Psoas muscle (tissue), 8 donors: ENCODE data around the gene PRDM2. TPM values are rescaled to one million over a fixed set of nuclear protein-coding genes. Genes with fewer than 3 reads are reported as not detected.

ENCODE experiments used
- ATAC-seq, 4 donors: fragments of 200-7000 bp; cut with Tn5 transposase; one replicate each; pipeline ENCODE4 v1.9.1; 2020; ENCODE audit warnings: moderate library complexity in 3 of 4, mild to moderate bottlenecking in 2 of 4
- DNase-seq, 2 donors: peaks; one replicate each; pipeline ENCODE4 v3.0.0-alpha.2; 2020
- H3K27ac ChIP-seq: fragments of 200-600 bp; one replicate; pipeline ENCODE4 v1.8.0; 2022
- H3K27me3 ChIP-seq, 3 donors: fragments of 200-600 bp in 1 of 3; one replicate each; pipeline versions ENCODE4 v1.6.1 to v1.8.0; 2013 to 2022; ENCODE audit warnings: low read length in 2 of 3, mild to moderate bottlenecking in 2 of 3, moderate library complexity in 1 of 3; ENCODE audit not compliant: insufficient read depth in 3 of 3
- H3K36me3 ChIP-seq, 2 donors: fragments of 200-600 bp in 1 of 2; one replicate each; pipeline versions ENCODE4 v1.6.1 to v1.8.0; 2013 to 2022; ENCODE audit warnings: low read depth in 1 of 2, mild to moderate bottlenecking in 1 of 2, moderate library complexity in 1 of 2; ENCODE audit not compliant: insufficient read depth in 1 of 2
- H3K4me1 ChIP-seq: fragments of 200-600 bp; one replicate; pipeline ENCODE4 v1.8.0; 2022
- H3K4me3 ChIP-seq: fragments of 200-600 bp; one replicate; pipeline ENCODE4 v1.8.0; 2022; ENCODE audit warnings: mild to moderate bottlenecking
- H3K9me3 ChIP-seq: fragments of 200-600 bp; one replicate; pipeline ENCODE4 v1.8.0; 2022
- WGBS, 3 donors: extraction: QIAGEN DNeasy Blood & Tissue Kit; methylation state at CpG; one replicate each; pipeline versions ENCODE4 v1.1.6 to v1.1.7; 2013; 5-methylcytosine and 5-hydroxymethylcytosine counted together
- intact Hi-C, 2 donors: fragments of 100-400 bp; cut with DNase I; formaldehyde crosslinking; loops; one replicate each; pipeline versions ENCODE4 v1.11.0 to v1.14.2; 2022
- polyA plus RNA-seq, 3 donors: library from polyadenylated mRNA; stranded (reverse); fragments of 200-250 nt; gene quantifications; one replicate each; pipeline ENCODE4 v1.2.3, GENCODE V29; 2013
- total RNA-seq, 4 donors: library from RNA; stranded (reverse); fragmentation: NEBNext Ultra II Directional in 2 of 4; extraction: Animal tissue kit (Norgen Biotek cat#: 25700) in 2 of 4; gene quantifications; one replicate each; pipeline versions ENCODE4 v1.2.1 to v1.2.4, GENCODE V29; 2021 to 2023
- TF ChIP-seq, protein P1 (sequence below): fragments of 200-600 bp; IDR thresholded peaks from one replicate; pipeline ENCODE4 v1.8.0; 2022; ENCODE audit warnings: antibody characterized with exemption
- donor health status: healthy with polysubstance abuse.
- donor health status: DM: no; HTN: no; CAD: no; lungs with moderate emphysema.
- donor health status: Bipolar disorder and iron deficiency.
- donor health status: healthy.
- donor health status: DM: yes; HTN: yes; CAD: no.
- donor health status: DM: no; HTN: no; CAD: no.
- donor health status: DM: no; HTN: no; CAD: no.
- donor health status: DM: yes; HTN: yes; CAD: no.

PRDM2 gene
- total and polyA plus RNA-seq, 7 donors, result 12.1 to 84.3 (median 44.3) TPM

GRCh38 chr1:13771745-13772144, 71.8 kb downstream of the PRDM2 start:
- WGBS, 3 donors, result 90 to 91% (median 90%) methylated on average over 5 of the region's 5 CpGs
- no peak for ATAC-seq
- TF ChIP-seq, protein P1, sequence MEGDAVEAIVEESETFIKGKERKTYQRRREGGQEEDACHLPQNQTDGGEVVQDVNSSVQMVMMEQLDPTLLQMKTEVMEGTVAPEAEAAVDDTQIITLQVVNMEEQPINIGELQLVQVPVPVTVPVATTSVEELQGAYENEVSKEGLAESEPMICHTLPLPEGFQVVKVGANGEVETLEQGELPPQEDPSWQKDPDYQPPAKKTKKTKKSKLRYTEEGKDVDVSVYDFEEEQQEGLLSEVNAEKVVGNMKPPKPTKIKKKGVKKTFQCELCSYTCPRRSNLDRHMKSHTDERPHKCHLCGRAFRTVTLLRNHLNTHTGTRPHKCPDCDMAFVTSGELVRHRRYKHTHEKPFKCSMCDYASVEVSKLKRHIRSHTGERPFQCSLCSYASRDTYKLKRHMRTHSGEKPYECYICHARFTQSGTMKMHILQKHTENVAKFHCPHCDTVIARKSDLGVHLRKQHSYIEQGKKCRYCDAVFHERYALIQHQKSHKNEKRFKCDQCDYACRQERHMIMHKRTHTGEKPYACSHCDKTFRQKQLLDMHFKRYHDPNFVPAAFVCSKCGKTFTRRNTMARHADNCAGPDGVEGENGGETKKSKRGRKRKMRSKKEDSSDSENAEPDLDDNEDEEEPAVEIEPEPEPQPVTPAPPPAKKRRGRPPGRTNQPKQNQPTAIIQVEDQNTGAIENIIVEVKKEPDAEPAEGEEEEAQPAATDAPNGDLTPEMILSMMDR, result no peak
- peaks cover 5% of the 10 kb centered on the region for H3K4me1 ChIP-seq
- DNase-seq, result no peak
- intact Hi-C loops, result no loop called here
- peaks cover 3 to 41% of the 10 kb centered on the region in 2 donors for H3K36me3 ChIP-seq
- H3K27me3 ChIP-seq, result no peaks in the 10 kb centered on the region
- H3K27ac ChIP-seq, result no peak overlapping the region
- no peak overlapping the region for H3K4me3 ChIP-seq
- H3K9me3 ChIP-seq, result no peaks in the 10 kb centered on the region

GRCh38 chr1:13772271-13772670, 72.3 kb downstream of the PRDM2 start:
- intact Hi-C loops, result no loop called here
- TF ChIP-seq, protein P1, result no peak
- Histone ChIP-seq H3K4me3 (no peak overlapping the region), H3K27me3 (no peaks in the 10 kb centered on the region), H3K36me3 (peaks cover 3 to 46% of the 10 kb centered on the region in 2 donors), H3K27ac (no peak overlapping the region), H3K9me3 (no peaks in the 10 kb centered on the region), H3K4me1 (peaks cover 5% of the 10 kb centered on the region)
- DNase-seq, result no peak
- 83 to 89% (median 88%) methylated on average over 4 of the region's 4 CpGs for WGBS, 3 donors
- ATAC-seq, result no peak

GRCh38 chr1:13774121-13774520, 74.1 kb downstream of the PRDM2 start:
- H3K9me3 ChIP-seq, result no peaks in the 10 kb centered on the region
- no peak overlapping the region for H3K4me3 ChIP-seq
- WGBS, 3 donors, result 95 to 99% (median 98%) methylated on average over 2 of the region's 2 CpGs
- H3K4me1 ChIP-seq, result peaks cover 2% of the 10 kb centered on the region
- DNase-seq (no peak), ATAC-seq (no peak)
- H3K36me3 ChIP-seq, result peaks cover 4 to 65% of the 10 kb centered on the region in 2 donors
- intact Hi-C loops, result no loop called here
- H3K27ac ChIP-seq, result no peak overlapping the region
- no peaks in the 10 kb centered on the region for H3K27me3 ChIP-seq
- TF ChIP-seq, protein P1, result no peak

- TF ChIP-seq, protein P1, result no peak
- Histone ChIP-seq H3K27ac (no peak overlapping the region), H3K9me3 (no peaks in the 10 kb centered on the region), H3K27me3 (no peaks in the 10 kb centered on the region), H3K36me3 (peaks cover 7 to 77% of the 10 kb centered on the region in 2 donors), H3K4me3 (no peak overlapping the region), H3K4me1 (no peaks in the 10 kb centered on the region)
- ATAC-seq (peak in 1 of 4 donors; percentile 41), DNase-seq (no peak)
- WGBS, 3 donors, result 72 to 86% (median 79%) methylated on average over 5 of the region's 5 CpGs
- intact Hi-C loops, result no loop called here
These were observed 75.5 kb downstream of the PRDM2 start for GRCh38 chr1:13775459-13775858.

- Histone ChIP-seq H3K36me3 (peaks cover 7 to 77% of the 10 kb centered on the region in 2 donors), H3K27me3 (no peaks in the 10 kb centered on the region), H3K4me3 (no peak overlapping the region), H3K27ac (no peak overlapping the region), H3K4me1 (no peaks in the 10 kb centered on the region), H3K9me3 (no peaks in the 10 kb centered on the region)
- TF ChIP-seq, protein P1, result no peak
- DNase-seq (no peak), ATAC-seq (no peak)
- 85 to 90% (median 88%) methylated on average over 3 of the region's 3 CpGs for WGBS, 3 donors
- intact Hi-C loops, result no loop called here
These were observed 75.9 kb downstream of the PRDM2 start for GRCh38 chr1:13775916-13776315.
